Ovary (tissue), 3 donors: ENCODE measurements around the gene TOMM20.

Source experiments
- CTCF ChIP-seq, 3 donors: fragments of 450-650 bp in 2 of 3; fragments of 200-600 bp in 1 of 3; IDR thresholded peaks; one replicate each; pipeline versions ENCODE4 v1.5.1 to v1.8.0; 2016 to 2022; ENCODE audit warnings: antibody characterized with exemption in 3 of 3, mild to moderate bottlenecking in 1 of 3
- EP300 ChIP-seq: sonication (generic); formaldehyde crosslinking; IDR thresholded peaks from one replicate; pipeline ENCODE4 v1.6.1; 2017; ENCODE audit warnings: antibody characterized with exemption
- POLR2A ChIP-seq: fragments of 450-650 bp; IDR thresholded peaks from one replicate; pipeline ENCODE4 v1.6.1; 2017; ENCODE audit warnings: antibody characterized with exemption, mild to moderate bottlenecking, moderate library complexity
- donor health status: DM: no; HTN: no; CAD: no.

GRCh38 chr1:235158680-235159079, 30.0 kb upstream of the TOMM20 start:
- no peak for TF ChIP-seq CTCF (IDR thresholded peaks at IDR 0.05)
- TF ChIP-seq POLR2A, result no peak
- no peak for TF ChIP-seq EP300
